HK-2 (cell line): ENCODE data around the gene TCEANC2.
"Not testable (repeated sequence)": the region's sequence is repeated elsewhere in the genome, so short reads cannot be mapped to it uniquely, and the experiment has no call there.

Experiments
- DNase-seq: peaks from one replicate; pipeline ENCODE4 v3.0.0-alpha.2; 2018; ENCODE audit not compliant: unreplicated experiment

The TCEANC2 gene

DNA sequence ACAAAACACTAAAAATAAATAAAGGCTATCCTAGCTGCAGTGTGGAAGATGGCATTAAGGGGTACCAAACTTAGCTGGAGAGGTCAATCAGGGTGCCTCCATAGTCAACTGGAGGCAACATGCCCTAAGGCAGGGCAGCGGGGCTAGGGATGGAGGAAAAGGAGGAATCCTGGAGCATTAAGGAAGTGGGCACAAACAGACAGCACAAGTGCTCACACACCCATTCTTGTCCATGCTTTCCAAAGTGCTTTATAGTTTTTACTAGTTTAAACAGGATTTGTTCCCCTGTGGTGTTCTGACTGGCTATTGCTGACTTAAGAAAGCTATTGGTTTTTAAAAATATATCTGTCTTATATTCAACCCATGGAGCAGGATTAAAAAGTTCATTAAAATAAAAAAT lies 33.3 kb downstream of the TCEANC2 start:
- no peak for DNase-seq

GRCh38 chr1:54088385-54088784 lies 35.0 kb downstream of the TCEANC2 start:
- DNase-seq = no peak

GRCh38 chr1:54091666-54092065 lies 38.3 kb downstream of the TCEANC2 start:
- DNase-seq = no peak

DNA sequence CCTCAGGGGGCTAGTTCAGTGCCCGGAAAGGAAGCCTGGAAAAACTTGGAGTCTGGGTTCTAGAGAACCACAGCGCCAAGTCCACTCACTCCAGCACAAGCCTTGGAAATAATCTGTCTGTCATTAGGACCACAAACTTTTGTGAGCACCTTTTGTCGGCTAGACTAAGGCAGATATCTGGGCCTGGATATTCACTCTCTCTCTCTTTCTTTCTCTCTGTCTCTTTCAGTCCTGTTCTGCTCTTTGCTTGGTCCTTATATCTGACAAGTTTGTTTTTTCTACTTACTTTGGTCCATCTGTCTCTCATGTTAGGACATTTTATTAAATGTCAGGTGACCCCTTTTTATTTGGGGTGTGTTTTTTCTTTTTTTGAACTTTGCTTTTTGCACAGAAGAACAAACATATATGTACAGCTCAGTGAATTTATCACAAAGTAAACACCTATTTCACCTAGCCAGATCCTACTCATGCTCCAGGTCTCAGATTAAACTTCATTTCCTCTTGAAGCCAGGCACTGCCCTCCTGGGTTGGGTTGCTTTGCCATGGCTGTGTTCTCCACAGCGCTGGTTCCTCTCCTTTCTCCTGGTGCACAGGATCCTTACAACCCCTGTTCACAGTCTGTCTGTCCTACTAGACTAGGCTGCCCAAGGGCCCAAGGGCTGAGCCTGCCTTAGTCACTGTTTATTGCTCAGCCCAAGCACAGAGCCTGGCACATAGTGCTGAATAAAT lies 40.8 kb downstream of the TCEANC2 start:
- DNase-seq = no peak

DNA sequence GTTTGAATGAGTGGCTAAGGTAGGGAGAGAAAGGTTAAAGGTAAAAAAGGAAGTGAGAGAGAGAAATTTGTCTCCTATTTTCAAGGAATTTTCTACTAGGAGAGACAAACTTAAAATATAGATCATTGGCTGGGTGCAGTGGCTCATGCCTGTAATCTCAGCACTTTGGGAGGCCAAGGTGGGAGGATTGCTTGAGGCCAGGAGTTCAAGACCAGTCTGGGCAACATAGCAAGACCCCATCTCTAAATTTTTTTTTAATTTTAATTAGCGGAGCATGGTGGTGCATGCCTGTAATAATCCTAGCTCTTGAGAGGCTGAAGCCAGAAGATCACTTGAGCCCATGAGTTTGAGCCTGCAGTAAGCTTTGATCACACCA lies 41.3 kb downstream of the TCEANC2 start:
- DNase-seq = not testable (repeated sequence)

GRCh38 chr1:54095546-54096226 lies 42.3 kb downstream of the TCEANC2 start:
- no peak for DNase-seq

DNA sequence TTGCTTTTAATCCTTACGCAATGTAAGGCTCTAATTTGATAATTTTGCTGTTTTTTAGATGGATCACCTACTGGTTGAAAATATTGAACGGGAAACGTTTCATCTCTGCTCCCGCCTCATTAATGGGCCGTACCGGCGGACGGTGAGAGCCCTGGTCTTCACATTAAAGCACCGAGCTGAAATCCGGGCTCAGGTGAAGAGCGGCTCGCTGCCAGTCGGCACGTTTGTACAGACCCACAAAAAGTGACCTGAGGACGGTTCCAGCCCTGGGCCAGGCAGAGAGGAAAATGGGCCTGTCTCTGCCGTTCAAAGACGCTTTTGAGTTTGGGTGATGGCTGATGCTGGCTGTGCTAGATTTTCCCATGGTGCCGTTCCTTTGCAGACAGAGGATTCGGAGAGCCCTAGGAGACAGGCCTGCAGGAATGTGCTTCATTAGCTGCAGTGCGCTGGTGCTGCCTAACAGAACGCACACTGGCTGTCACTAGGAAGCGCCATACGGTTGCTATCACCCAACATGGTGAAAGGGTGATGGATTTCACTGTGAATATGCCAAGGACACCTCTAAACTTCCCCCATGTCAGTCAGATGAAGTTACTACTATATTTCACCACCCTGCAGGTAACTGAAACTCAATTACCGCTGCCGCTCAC lies 42.9 kb downstream of the TCEANC2 start:
- no peak for DNase-seq

DNA sequence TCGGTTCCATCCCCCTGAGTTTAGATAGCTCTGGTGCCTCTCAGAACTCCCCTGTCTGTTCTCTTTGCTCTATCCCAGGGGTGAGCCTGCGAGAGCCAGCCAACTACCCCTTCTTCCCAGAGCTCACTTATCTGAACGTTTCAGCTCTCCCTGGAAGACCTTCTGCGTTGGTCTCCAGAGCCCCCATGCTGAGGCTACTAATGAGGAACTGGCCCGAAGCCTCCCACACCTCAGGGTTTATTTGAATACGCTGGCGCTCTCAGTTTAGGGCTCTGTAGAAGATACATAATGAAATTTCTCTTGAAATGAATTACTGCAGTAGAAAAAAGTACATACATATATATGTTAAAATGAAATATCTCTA lies 43.5 kb downstream of the TCEANC2 start:
- DNase-seq = no peak

DNA sequence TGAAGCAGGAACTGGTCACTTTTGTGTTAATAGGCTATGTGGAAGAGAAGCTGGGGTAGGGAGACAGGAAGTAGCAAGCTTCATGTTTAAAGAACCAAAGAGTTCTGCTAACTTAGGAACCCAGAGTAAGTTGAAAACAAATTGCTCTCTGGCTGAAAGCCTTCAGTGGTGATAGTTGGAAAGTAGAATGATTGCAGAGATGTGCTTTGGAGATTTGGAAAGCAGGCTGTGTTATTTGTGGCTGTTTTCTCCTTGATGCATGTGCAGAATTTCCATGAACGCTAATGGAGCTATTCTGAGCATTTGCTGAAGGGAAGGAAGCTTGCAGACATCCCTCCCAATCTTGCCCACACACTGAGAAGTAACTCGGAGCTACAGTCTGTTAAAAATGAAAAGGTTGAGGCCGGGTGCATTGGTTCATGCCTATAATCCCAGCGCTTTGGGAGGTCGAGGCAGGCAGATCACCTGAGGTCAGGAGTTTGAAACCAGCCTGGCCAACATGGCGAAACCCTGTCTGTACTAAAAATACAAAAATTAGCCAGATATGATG lies 45.7 kb downstream of the TCEANC2 start:
- no peak for DNase-seq

DNA sequence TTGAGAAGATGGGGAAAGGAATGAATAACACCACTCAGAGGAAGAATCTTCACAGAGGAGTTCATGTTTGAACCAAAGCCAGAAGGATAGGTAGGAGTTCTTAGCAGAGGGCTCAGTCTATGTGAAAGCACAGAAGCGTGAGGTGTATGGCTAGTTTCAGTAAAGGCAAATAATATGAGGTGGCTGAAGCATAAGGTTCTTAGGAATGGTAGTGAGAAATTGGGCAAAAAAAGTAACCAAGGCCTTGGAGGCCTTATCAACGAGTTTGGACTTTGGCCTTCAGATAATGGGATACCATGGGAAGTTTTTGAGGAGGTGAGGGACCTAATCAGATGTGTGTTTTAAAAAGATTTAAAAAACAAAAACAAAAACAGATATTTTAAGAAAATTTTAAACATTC lies 47.1 kb downstream of the TCEANC2 start:
- DNase-seq = no peak

GRCh38 chr1:54103414-54103813 lies 50.0 kb downstream of the TCEANC2 start:
- no peak for DNase-seq

DNA sequence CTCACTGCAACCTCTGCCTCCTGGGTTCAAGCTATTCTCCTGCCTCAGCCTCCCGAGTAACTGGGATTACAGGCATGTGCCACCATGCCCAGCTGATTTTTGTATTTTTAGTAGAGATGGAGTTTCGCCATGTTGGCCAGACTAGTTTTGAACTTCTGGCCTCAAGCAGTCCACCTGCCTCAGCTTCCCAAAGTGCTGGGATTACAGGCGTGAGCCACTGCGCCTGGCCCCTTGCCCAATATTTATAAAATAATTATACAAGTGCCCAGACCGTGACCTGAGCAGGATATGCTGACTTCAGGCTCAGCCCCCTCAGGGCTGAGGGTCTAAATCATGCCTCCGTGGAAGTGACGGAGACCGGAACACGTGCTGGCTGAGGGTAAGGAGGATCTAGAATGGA lies 51.2 kb downstream of the TCEANC2 start:
- not testable (repeated sequence) for DNase-seq

- DNase-seq = no peak
Observed at GRCh38 chr1:54105080-54105479, 51.7 kb downstream of the TCEANC2 start.

DNA sequence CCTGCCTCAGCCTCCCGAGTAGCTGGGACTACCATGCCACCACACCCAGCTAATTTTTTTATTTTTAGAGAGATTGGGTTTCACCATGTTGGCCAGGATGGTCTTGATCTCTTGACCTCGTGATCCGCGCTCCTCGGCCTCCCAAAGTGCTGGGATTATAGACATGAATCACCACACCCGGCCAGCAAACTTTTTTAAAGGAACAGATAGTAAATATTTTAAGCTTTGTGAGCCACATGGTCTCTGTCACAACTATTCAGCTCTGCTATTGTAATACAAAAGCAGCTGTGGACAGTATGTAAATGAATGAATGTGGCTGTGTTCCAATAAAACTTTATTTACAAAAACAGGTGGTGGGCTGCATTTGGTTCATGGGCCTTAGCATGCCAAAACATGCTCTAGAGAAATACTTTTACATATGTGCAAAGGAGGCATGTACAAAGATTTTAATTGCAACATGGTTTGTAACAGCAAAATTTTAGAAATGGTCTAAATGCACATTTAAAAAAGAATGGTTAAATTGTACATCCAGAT lies 52.4 kb downstream of the TCEANC2 start:
- no peak for DNase-seq

- DNase-seq = no peak
Observed at GRCh38 chr1:54107131-54107530, 53.7 kb downstream of the TCEANC2 start.

DNA sequence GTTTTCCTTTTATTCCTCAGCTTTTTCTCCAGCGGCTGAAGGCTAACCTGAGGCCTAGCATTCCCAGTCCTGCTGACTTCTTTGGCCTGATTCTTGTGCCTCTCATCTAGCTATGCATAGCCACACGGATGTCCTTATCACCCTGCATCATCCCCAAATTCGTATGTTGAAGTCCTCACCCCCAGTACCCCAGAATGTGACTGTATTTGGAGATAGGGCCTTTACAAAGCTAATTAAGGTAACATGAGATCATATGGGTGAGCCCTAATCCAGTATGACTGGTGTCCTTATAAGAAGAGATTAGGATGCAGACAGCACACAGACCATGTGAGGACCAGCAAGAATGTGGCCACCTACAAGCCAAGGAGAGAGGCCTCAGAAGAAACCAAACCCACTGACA lies 54.7 kb downstream of the TCEANC2 start:
- DNase-seq = no peak

GRCh38 chr1:54109129-54110090 lies 56.0 kb downstream of the TCEANC2 start:
- no peak for DNase-seq

DNA sequence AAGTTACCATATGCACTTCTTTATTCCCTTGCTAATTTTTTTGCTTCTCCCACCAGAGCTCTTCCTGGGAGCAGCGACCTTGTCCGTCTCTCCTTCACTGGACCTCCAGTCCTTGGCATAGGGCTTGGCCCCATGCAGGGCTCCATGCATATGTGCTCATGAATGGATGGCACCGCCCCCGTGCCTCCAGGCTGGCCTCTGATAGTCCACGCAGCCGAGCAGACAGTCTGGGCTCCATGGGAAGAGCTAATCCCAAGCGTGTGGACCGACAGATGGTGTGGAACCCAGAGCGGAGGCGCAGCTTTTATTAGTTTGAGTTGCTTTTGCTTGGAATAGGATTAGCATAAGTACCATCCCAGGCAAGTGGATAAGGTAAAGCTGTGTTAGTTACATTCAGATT lies 57.6 kb downstream of the TCEANC2 start:
- DNase-seq = no peak

GRCh38 chr1:54111624-54112023 lies 58.2 kb downstream of the TCEANC2 start:
- DNase-seq = no peak

- no peak for DNase-seq
Observed at GRCh38 chr1:54112027-54112426, 58.6 kb downstream of the TCEANC2 start.

DNA sequence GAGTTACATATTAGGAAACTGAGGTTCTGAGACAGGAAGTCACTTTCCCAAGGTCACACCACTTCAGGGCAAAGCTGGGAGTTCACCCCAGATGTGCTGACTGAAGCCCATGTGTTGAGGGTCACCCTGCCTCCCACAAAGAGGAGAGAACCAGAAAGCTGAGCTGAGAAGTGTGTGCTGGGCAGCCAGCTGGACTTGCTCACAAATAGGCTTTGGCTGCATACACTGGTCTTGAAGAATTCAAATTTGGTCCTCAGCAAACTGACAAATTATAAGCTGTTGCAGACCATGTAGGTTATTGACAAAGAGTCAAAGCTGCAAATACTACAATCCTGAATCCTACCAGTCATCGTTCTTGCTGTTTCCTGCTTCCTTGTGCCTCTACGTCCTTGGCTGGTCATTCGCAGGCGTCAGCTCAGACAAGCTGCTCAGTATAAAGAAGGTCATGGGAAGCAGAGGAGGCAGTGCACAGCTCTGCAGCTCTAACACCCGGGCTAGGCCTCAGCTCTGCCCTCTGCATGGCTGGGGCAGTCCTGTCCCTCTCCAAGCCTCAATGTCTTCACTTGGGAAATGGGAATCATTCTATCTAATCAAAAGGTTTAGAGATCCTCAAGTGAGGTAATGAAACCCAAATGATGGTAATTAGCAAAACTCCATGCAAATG lies 59.4 kb downstream of the TCEANC2 start:
- DNase-seq = no peak
